ENCODE data around the gene PRIM2.
"Not testable (repeated sequence)": the region's sequence is repeated elsewhere in the genome, so short reads cannot be mapped to it uniquely, and the experiment has no call there.

The PRIM2 gene

GRCh38 chr6:57606331-57606730, 288.9 kb downstream of the PRIM2 start:
- DNase-seq (ENCODE audit: low read depth in 2 of 2): not testable (repeated sequence)

- DNase-seq (ENCODE audit: low read depth in 2 of 2): not testable (repeated sequence)
Measured at GRCh38 chr6:57610612-57611011, 293.2 kb downstream of the PRIM2 start.

- DNase-seq (ENCODE audit: low read depth in 2 of 2): not testable (repeated sequence)
Measured at GRCh38 chr6:57618959-57619358, 301.5 kb downstream of the PRIM2 start.

GRCh38 chr6:57631773-57632172, 314.3 kb downstream of the PRIM2 start:
- DNase-seq (ENCODE audit: low read depth in 2 of 2): not testable (repeated sequence)

- not testable (repeated sequence) for DNase-seq (ENCODE audit: low read depth in 2 of 2)
Measured at GRCh38 chr6:57658526-57658925, 341.1 kb downstream of the PRIM2 start.

- not testable (repeated sequence) for DNase-seq (ENCODE audit: low read depth in 2 of 2)
Measured at GRCh38 chr6:57659794-57660193, 342.4 kb downstream of the PRIM2 start.

GRCh38 chr6:57660940-57661339, 343.5 kb downstream of the PRIM2 start:
- not testable (repeated sequence) for DNase-seq (ENCODE audit: low read depth in 2 of 2)

GRCh38 chr6:57668108-57668507, 350.7 kb downstream of the PRIM2 start:
- not testable (repeated sequence) for DNase-seq (ENCODE audit: low read depth in 2 of 2)

- not testable (repeated sequence) for DNase-seq (ENCODE audit: low read depth in 2 of 2)
Measured at GRCh38 chr6:57671237-57671636, 353.8 kb downstream of the PRIM2 start.

- not testable (repeated sequence) for DNase-seq (ENCODE audit: low read depth in 2 of 2)
Measured at GRCh38 chr6:57671937-57672627, 354.7 kb downstream of the PRIM2 start.

GRCh38 chr6:57673281-57673680, 355.9 kb downstream of the PRIM2 start:
- DNase-seq (ENCODE audit: low read depth in 2 of 2): not testable (repeated sequence)

GRCh38 chr6:57675386-57675785, 358.0 kb downstream of the PRIM2 start:
- not testable (repeated sequence) for DNase-seq (ENCODE audit: low read depth in 2 of 2)

GRCh38 chr6:57696382-57696781, 379.0 kb downstream of the PRIM2 start:
- DNase-seq (ENCODE audit: low read depth in 2 of 2): not testable (repeated sequence)

All from activated CD8-positive, alpha-beta memory T cell treated with anti-CD3 and anti-CD28 coated beads for 4 hours (primary cell).